Superior temporal gyrus (tissue), 1 donor: ENCODE data around the gene MSH2.

Experiments used
- DNase-seq: peaks from one replicate; pipeline ENCODE4 v3.0.0-alpha.2; 2016; ENCODE audit errors: extremely low spot score

MSH2 gene

GRCh38 chr2:47508080-47508479, 105.1 kb downstream of the MSH2 start:
- DNase-seq, result no peak

- DNase-seq, result no peak
Observed at GRCh38 chr2:47508641-47509040, 105.7 kb downstream of the MSH2 start.

GRCh38 chr2:47509250-47509649, 106.3 kb downstream of the MSH2 start:
- no peak for DNase-seq

- DNase-seq, result no peak
Observed at GRCh38 chr2:47509821-47510385, 106.9 kb downstream of the MSH2 start.

GRCh38 chr2:47510745-47511144, 107.8 kb downstream of the MSH2 start:
- no peak for DNase-seq

- DNase-seq, result no peak
Observed at GRCh38 chr2:47512581-47513083, 109.7 kb downstream of the MSH2 start.

GRCh38 chr2:47513981-47514520, 111.1 kb downstream of the MSH2 start:
- DNase-seq, result no peak

- no peak for DNase-seq
Observed at GRCh38 chr2:47516360-47517104, 113.6 kb downstream of the MSH2 start.

- DNase-seq, result no peak
Observed at GRCh38 chr2:47518497-47519146, 115.7 kb downstream of the MSH2 start.

GRCh38 chr2:47519147-47519537, 116.2 kb downstream of the MSH2 start:
- peak; percentile 60 for DNase-seq

GRCh38 chr2:47519604-47520301, 116.8 kb downstream of the MSH2 start:
- DNase-seq, result no peak

GRCh38 chr2:47520302-47520630, 117.3 kb downstream of the MSH2 start:
- peak; percentile 70 for DNase-seq

- DNase-seq, result peak; percentile 69
Observed at GRCh38 chr2:47520825-47521665, 118.1 kb downstream of the MSH2 start.

- no peak for DNase-seq
Observed at GRCh38 chr2:47521666-47522285, 118.8 kb downstream of the MSH2 start.

- no peak for DNase-seq
Observed at GRCh38 chr2:47525167-47525566, 122.2 kb downstream of the MSH2 start.

- no peak for DNase-seq
Observed at GRCh38 chr2:47528455-47528854, 125.5 kb downstream of the MSH2 start.

- DNase-seq, result no peak
Observed at GRCh38 chr2:47528874-47529273, 125.9 kb downstream of the MSH2 start.

- no peak for DNase-seq
Observed at GRCh38 chr2:47530105-47530760, 127.3 kb downstream of the MSH2 start.

- DNase-seq, result no peak
Observed at GRCh38 chr2:47531378-47532042, 128.6 kb downstream of the MSH2 start.
